GM23338 (cell line): Measurements from ENCODE around the gene MESP1. TPM values are rescaled to one million over a fixed set of nuclear protein-coding genes. Genes with fewer than 3 reads are reported as not detected.

Source experiments
- ATAC-seq: fragments of 200-7000 bp; cut with Tn5 transposase; 3 replicates; pipeline ENCODE4 v1.9.1; 2020
- DNase-seq: peaks from one replicate; pipeline ENCODE4 v3.0.0-alpha.2; 2015; ENCODE audit warnings: low spot score
- H2AFZ ChIP-seq: fragments of 200-600 bp; sonication (generic); 2 replicates; pipeline ENCODE4 v1.8.0; 2016; ENCODE audit warnings: antibody characterized with exemption, mild to moderate bottlenecking, moderate library complexity
- H3F3A ChIP-seq: fragments of 200-600 bp; sonication (generic); replicated peaks from 2 replicates; pipeline ENCODE4 v1.8.0; 2017; ENCODE audit warnings: antibody characterized with exemption, mixed run types, low read depth
- H3K27ac ChIP-seq: fragments of 200-600 bp; sonication (generic); 2 replicates; pipeline ENCODE4 v1.6.1; 2016; ENCODE audit warnings: low read depth
- H3K27me3 ChIP-seq: fragments of 200-600 bp; sonication (generic); 2 replicates; pipeline ENCODE4 v1.8.0; 2016; ENCODE audit warnings: mild to moderate bottlenecking, mixed run types, moderate library complexity; ENCODE audit not compliant: insufficient read depth
- H3K36me3 ChIP-seq: fragments of 200-600 bp; sonication (generic); 2 replicates; pipeline ENCODE4 v1.8.0; 2016; ENCODE audit warnings: mild to moderate bottlenecking; ENCODE audit not compliant: insufficient read depth
- H3K4me1 ChIP-seq: fragments of 200-600 bp; sonication (generic); 2 replicates; pipeline ENCODE4 v1.8.0; 2016; ENCODE audit warnings: mild to moderate bottlenecking, moderate library complexity; ENCODE audit not compliant: insufficient read depth
- H3K4me2 ChIP-seq: fragments of 200-600 bp; sonication (generic); 2 replicates; pipeline ENCODE4 v1.7.1; 2017; ENCODE audit warnings: mixed run types
- H3K4me3 ChIP-seq: fragments of 200-600 bp; sonication (generic); 2 replicates; pipeline ENCODE4 v1.6.1; 2016; ENCODE audit warnings: mixed run types
- H3K79me2 ChIP-seq: fragments of 200-600 bp; sonication (generic); replicated peaks from 2 replicates; pipeline ENCODE4 v1.8.0; 2017; ENCODE audit warnings: mild to moderate bottlenecking; ENCODE audit not compliant: insufficient read depth
- H3K9me2 ChIP-seq: fragments of 200-600 bp; sonication (generic); 2 replicates; pipeline ENCODE4 v1.8.0; 2017; ENCODE audit not compliant: insufficient read depth
- H4K20me1 ChIP-seq: fragments of 200-600 bp; sonication (generic); replicated peaks from 2 replicates; pipeline ENCODE4 v1.8.0; 2017; ENCODE audit warnings: mild to moderate bottlenecking; ENCODE audit not compliant: insufficient read depth
- H3K27ac Mint-ChIP-seq: 2 replicates; pipeline ENCODE4 v1.8.0; 2020; ENCODE audit warnings: inconsistent platforms, mild to moderate bottlenecking, moderate library complexity, mixed read lengths
- H3K27me3 Mint-ChIP-seq: 3 replicates; pipeline ENCODE4 v1.8.0; 2022; ENCODE audit warnings: low read depth, mild to moderate bottlenecking, moderate library complexity, mixed read lengths, inconsistent platforms; ENCODE audit not compliant: insufficient read depth, poor library complexity
- H3K36me3 Mint-ChIP-seq: 3 replicates; pipeline ENCODE4 v1.8.0; 2021; ENCODE audit warnings: low read depth, mild to moderate bottlenecking, inconsistent platforms, moderate library complexity, mixed read lengths
- H3K4me1 Mint-ChIP-seq: 3 replicates; pipeline ENCODE4 v1.8.0; 2020; ENCODE audit warnings: mild to moderate bottlenecking, inconsistent platforms, mixed read lengths
- H3K4me3 Mint-ChIP-seq: 3 replicates; pipeline ENCODE4 v1.8.0; 2021; ENCODE audit warnings: moderate library complexity, mild to moderate bottlenecking, inconsistent platforms, mixed read lengths
- H3K9me3 Mint-ChIP-seq: 3 replicates; pipeline ENCODE4 v1.8.0; 2020; ENCODE audit warnings: moderate library complexity, mild to moderate bottlenecking, inconsistent platforms, mixed read lengths
- CREB1 ChIP-seq: fragments of 250-450 bp; sonication (Bioruptor Pico); IDR thresholded peaks from 2 replicates; pipeline ENCODE4 v1.5.0; 2020; ENCODE audit warnings: low read depth, mild to moderate bottlenecking, moderate library complexity
- CTCF ChIP-seq, 2 experiments: fragments of 200-600 bp in 1 of 2; sonication (generic) in 1 of 2; conservative IDR thresholded peaks; 2 replicates each; pipeline versions ENCODE4 v1.5.1 to v1.6.1; 2016 to 2017; ENCODE audit warnings: antibody characterized with exemption in 2 of 2, low read depth in 2 of 2, mild to moderate bottlenecking in 2 of 2, moderate library complexity in 1 of 2
- ETS1 ChIP-seq: IDR thresholded peaks from 2 replicates; pipeline ENCODE4 v1.6.1; 2016; ENCODE audit warnings: antibody characterized with exemption
- EZH2phosphoT487 ChIP-seq: fragments of 200-600 bp; sonication (generic); IDR thresholded peaks from one replicate; pipeline ENCODE4 v1.8.1; 2018; ENCODE audit warnings: antibody characterized with exemption; ENCODE audit not compliant: unreplicated experiment
- JUNB ChIP-seq: IDR thresholded peaks from one replicate; pipeline ENCODE4 v1.6.1; 2016; ENCODE audit warnings: antibody characterized with exemption; ENCODE audit not compliant: unreplicated experiment
- NANOG ChIP-seq: IDR thresholded peaks from 2 replicates; pipeline ENCODE4 v1.6.1; 2016; ENCODE audit warnings: antibody characterized with exemption, borderline replicate concordance
- POLR2AphosphoS5 ChIP-seq: IDR thresholded peaks from 2 replicates; pipeline ENCODE4 v1.6.1; 2016; ENCODE audit warnings: antibody characterized with exemption, low read depth
- REST ChIP-seq: IDR thresholded peaks from one replicate; pipeline ENCODE4 v1.6.1; 2018; ENCODE audit warnings: antibody characterized with exemption; ENCODE audit not compliant: unreplicated experiment
- STAT1 ChIP-seq: IDR thresholded peaks from one replicate; pipeline ENCODE4 v1.6.1; 2016; ENCODE audit warnings: antibody characterized with exemption; ENCODE audit not compliant: unreplicated experiment
- ZNF114 ChIP-seq: fragments of 250-450 bp; sonication (Bioruptor Pico); IDR thresholded peaks from 2 replicates; pipeline ENCODE4 v1.5.0; 2020; ENCODE audit warnings: mild to moderate bottlenecking, moderate library complexity
- polyA plus RNA-seq: library from polyadenylated mRNA; unstranded; fragments of >200 nt; fragmentation: Nextera tagmentation; extraction: Ambion mirVana; gene quantifications from 2 replicates; pipeline ENCODE4 v1.2.1, GENCODE V29; 2016
- total RNA-seq: library from RNA; depleted of rRNA; stranded (reverse); fragments of >200 nt; shearing (Covaris generic); gene quantifications from 2 replicates; pipeline ENCODE4 v1.2.3, GENCODE V29; 2014

MESP1 gene
- total and polyA plus RNA-seq, 2 experiments from 2014 or later: 0.21 to 0.91 TPM

- no peak for TF ChIP-seq ETS1
- TF ChIP-seq REST: no peak
Measured at GRCh38 chr15:89749054-89749453, 2.0 kb downstream of the MESP1 start (continued).

GRCh38 chr15:89747708-89748682 is 3.1 kb downstream of the MESP1 start:
- no peak overlapping the region for H3K27ac ChIP-seq
- peak overlapping the region; percentile 55 for H3K4me3 ChIP-seq
- Mint-ChIP-seq H3K9me3 (no peaks in the 10 kb centered on the region), H3K36me3 (no peaks in the 10 kb centered on the region), H3K27me3 (peaks cover 23% of the 10 kb centered on the region), H3K4me1 (peaks cover 21% of the 10 kb centered on the region), H3K4me3 (no peak overlapping the region; the same call in 2 of the 3 replicates), H3K27ac (no peak overlapping the region)
- peaks cover 75% of the 10 kb centered on the region for H3K27me3 ChIP-seq
- H4K20me1 ChIP-seq: peaks cover 10% of the 10 kb centered on the region; the same call in 1 of the 2 replicates
- peaks cover 31% of the 10 kb centered on the region for H3K4me1 ChIP-seq
- no peaks in the 10 kb centered on the region; the same call in 1 of the 2 replicates for H3K36me3 ChIP-seq
- H2AFZ ChIP-seq: peak overlapping the region; percentile 83; the same call in 1 of the 2 replicates
- H3F3A ChIP-seq: peaks cover 12% of the 10 kb centered on the region; the same call in 1 of the 2 replicates
- peak; percentile 47 for DNase-seq
- no peaks in the 10 kb centered on the region for H3K79me2 ChIP-seq
- no peaks in the 10 kb centered on the region for H3K9me2 ChIP-seq
- peak overlapping the region; percentile 79 for H3K4me2 ChIP-seq
- peak; percentile 5 for ATAC-seq
- TF ChIP-seq ZNF114 (CRISPR knock-in tag): no peak
- TF ChIP-seq STAT1: no peak
- no peak for TF ChIP-seq JUNB
- TF ChIP-seq CTCF (conservative IDR thresholded peaks at IDR 0.05; ENCODE audit: low read depth in 2 of 2): no peak
- no peak for TF ChIP-seq EZH2phosphoT487
- TF ChIP-seq NANOG: 0 out of 2 replicates have a peak, but pooled peaks have one; percentile 11
- TF ChIP-seq POLR2AphosphoS5: no peak
- TF ChIP-seq CREB1 (CRISPR knock-in tag): no peak
